Liver (tissue), 4 donors: ENCODE measurements around the gene COX15. TPM values are rescaled to one million over a fixed set of nuclear protein-coding genes. Genes with fewer than 3 reads are reported as not detected.

ENCODE experiments used
- polyA plus RNA-seq, 2 donors: library from polyadenylated mRNA; stranded (reverse) in 1 of 2; unstranded in 1 of 2; fragments of 200-250 nt in 1 of 2; fragments of >200 nt in 1 of 2; fragmentation: Nextera tagmentation in 1 of 2; extraction: Ambion mirVana in 1 of 2; gene quantifications; one replicate each; pipeline versions ENCODE4 v1.2.1 to v1.2.3, GENCODE V29; 2013 to 2015
- total RNA-seq, 2 donors: library from RNA; depleted of rRNA; stranded (reverse); fragments of >200 nt; gene quantifications; one replicate each; pipeline ENCODE4 v1.2.3, GENCODE V29; 2014
- donor health status: healthy.
- donor health status: healthy.
- donor health status: healthy.

COX15 gene
- total and polyA plus RNA-seq, 4 donors, result 13.4 to 25.2 (median 20.8) TPM

Other genes starting within 250 kb of the COX15 start
- gene NKX2-3, start 199.2 kb downstream of the COX15 start, total RNA-seq, result under 1 TPM in 1 of 2 donors, not detected in 1; 0.09 TPM
- gene NKX2-3, start 199.2 kb downstream of the COX15 start, polyA plus RNA-seq, result under 1 TPM in 1 of 2 donors, not detected in 1; 0.06 TPM
- 10 to 100 TPM; 15.3 to 18.2 TPM for gene SLC25A28, start 111.7 kb downstream of the COX15 start, total RNA-seq
- 10 to 100 TPM; 11.8 to 28.6 TPM for gene SLC25A28, start 111.7 kb downstream of the COX15 start, polyA plus RNA-seq
- gene ENTPD7, start 72.6 kb downstream of the COX15 start, total RNA-seq, result 10 to 100 TPM; 15.0 to 27.2 TPM
- 1 to 10 TPM; 2.0 to 9.2 TPM for gene ENTPD7, start 72.6 kb downstream of the COX15 start, polyA plus RNA-seq
- 10 to 100 TPM; 10.3 to 19.6 TPM for gene CUTC, start 107 bp upstream of the COX15 start, total RNA-seq
- 10 to 100 TPM; 15.0 to 23.4 TPM for gene CUTC, start 107 bp upstream of the COX15 start, polyA plus RNA-seq
- gene ABCC2, start 50.5 kb upstream of the COX15 start, total RNA-seq, result 100 to 1,000 TPM in 1 of 2 donors, 10 to 100 TPM in 1; 45.6 to 234 TPM
- gene ABCC2, start 50.5 kb upstream of the COX15 start, polyA plus RNA-seq, result 10 to 100 TPM; 67.7 to 72.5 TPM